ENCODE data around the gene OR6S1. TPM values are rescaled to one million over a fixed set of nuclear protein-coding genes. Genes with fewer than 3 reads are reported as not detected.

Gene OR6S1
- total RNA-seq, result not detected
- not detected for polyA plus RNA-seq
- long read RNA-seq, donor 1, result 0 reads
- long read RNA-seq, donor 2, result 0 reads
- long read RNA-seq, donor 3, result 0 reads
- long read RNA-seq, donor 4, result 0 reads
- long read RNA-seq, donor 5, result 0 reads
- long read RNA-seq, donor 6, result 0 reads
- long read RNA-seq, donor 7, result 0 reads
- long read RNA-seq, donor 8, result 0 reads
- long read RNA-seq, donor 9, result 0 reads
- long read RNA-seq, donor 10, partial matches to known transcripts, result 0 of 1 reads
- long read RNA-seq, donor 10, other reads (novel, unspliced or antisense), result 0 of 1 reads

DNA sequence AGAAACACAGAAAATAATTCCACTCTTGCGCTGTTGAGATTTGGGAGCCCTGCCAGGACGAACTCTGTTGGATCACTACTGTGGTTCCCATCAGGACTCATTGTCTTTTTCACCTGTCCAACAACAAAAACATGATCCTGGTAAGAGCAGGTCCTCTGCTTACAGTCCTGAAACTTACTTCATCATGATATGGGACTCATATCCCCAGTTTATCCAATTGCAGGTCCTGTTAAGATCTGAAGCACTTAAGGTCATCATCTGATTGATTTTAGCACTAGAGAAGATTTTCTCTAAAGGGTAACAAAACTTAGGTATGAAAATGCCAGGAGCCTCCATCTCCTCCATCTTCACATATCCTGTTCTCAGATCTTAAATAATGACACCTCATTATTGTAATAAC, at the start of gene OR6S1:
Gene OR6S1, minus strand, starts transcription at position 101 of the 400 bp plus-strand sequence. Its CDS starts 0 bp downstream, at position 101.
- H3K27me3 ChIP-seq (ENCODE audit: control insufficient read depth in 2 of 2, insufficient read depth in 1 of 2, low read length in 1 of 2), result peaks cover 7 to 10% of the 10 kb centered on the region in 2 donors
- H3K27ac ChIP-seq (ENCODE audit: low read depth in 1 of 2, low read length in 1 of 2), result no peak within 1 kb of the TSS
- no peaks in the 10 kb centered on the region for H3K36me3 ChIP-seq (ENCODE audit: control insufficient read depth in 2 of 2, insufficient read depth in 2 of 2, low read length in 1 of 2)
- H3K9me3 ChIP-seq (ENCODE audit: control insufficient read depth in 2 of 2, insufficient read depth in 1 of 2, low read length in 1 of 2), result no peaks in the 10 kb centered on the region
- H3K4me3 ChIP-seq (ENCODE audit: low read length in 2 of 2), result no peak within 1 kb of the TSS
- WGBS, result 98% methylated on average over 2 of the region's 2 CpGs
- no peaks in the 10 kb centered on the region for H3K4me1 ChIP-seq (ENCODE audit: control insufficient read depth in 2 of 2, insufficient read depth in 2 of 2, low read length in 2 of 2)
- no peak for DNase-seq (ENCODE audit: low read depth in 6 of 9, low spot score in 9 of 9)

- Histone ChIP-seq H3K36me3 (ENCODE audit: control insufficient read depth in 2 of 2, insufficient read depth in 2 of 2, low read length in 1 of 2) (no peaks in the 10 kb centered on the region), H3K4me1 (ENCODE audit: control insufficient read depth in 2 of 2, insufficient read depth in 2 of 2, low read length in 2 of 2) (no peaks in the 10 kb centered on the region), H3K9me3 (ENCODE audit: control insufficient read depth in 2 of 2, insufficient read depth in 1 of 2, low read length in 1 of 2) (no peaks in the 10 kb centered on the region), H3K27me3 (ENCODE audit: control insufficient read depth in 2 of 2, insufficient read depth in 1 of 2, low read length in 1 of 2) (no peaks in the 10 kb centered on the region), H3K4me3 (ENCODE audit: low read length in 2 of 2) (no peak overlapping the region), H3K27ac (ENCODE audit: low read depth in 1 of 2, low read length in 1 of 2) (no peak overlapping the region)
- 50% methylated on average over 9 of the region's 9 CpGs for WGBS
- peak in 7 of 9 donors; percentile 37 to 76 (median 61) for DNase-seq (ENCODE audit: low read depth in 6 of 9, low spot score in 9 of 9)
These were observed 49.6 kb upstream of the OR6S1 start for GRCh38 chr14:20690848-20691640.

DNA sequence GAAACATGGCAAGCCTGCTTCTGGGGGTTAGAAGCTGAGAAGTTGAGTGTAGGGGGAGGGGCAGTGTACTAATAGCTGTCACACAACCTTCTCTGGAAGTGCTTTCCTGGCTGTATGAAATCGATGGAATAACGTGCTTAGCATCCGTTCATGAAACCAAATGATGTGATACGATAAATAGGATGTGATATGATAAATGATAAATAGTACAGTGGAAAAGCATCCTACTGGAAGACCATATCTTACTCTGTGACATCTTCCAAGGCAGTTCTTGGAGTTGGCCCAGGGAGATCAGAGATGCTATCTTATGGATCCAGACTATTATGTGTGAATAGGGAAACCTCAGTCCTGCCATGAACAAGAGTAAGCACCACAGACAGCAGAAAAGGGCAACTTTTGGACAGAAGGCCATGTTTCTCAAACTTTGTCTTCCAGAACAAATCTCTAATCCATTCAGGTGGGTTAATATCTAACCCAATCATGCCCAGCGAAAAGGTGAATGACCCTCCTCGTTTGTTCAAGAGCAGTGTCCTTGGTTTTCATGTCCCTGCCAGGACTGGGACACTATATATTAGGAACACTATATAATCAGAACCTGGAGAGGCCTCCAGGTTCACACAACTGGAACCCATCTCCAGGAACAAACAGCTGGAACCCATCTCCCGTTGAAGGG, 46.8 kb upstream of the OR6S1 start, which contains the start of gene ANG:
Gene ANG, plus strand, starts transcription at position 598 of the 673 bp plus-strand sequence. CDS start 4,801 bp downstream, outside the sequence.
- peaks cover 0 to 13% of the 10 kb centered on the region in 2 donors for H3K4me1 ChIP-seq (ENCODE audit: control insufficient read depth in 2 of 2, insufficient read depth in 2 of 2, low read length in 2 of 2)
- H3K27ac ChIP-seq (ENCODE audit: low read depth in 1 of 2, low read length in 1 of 2), result no peak within 1 kb of the TSS
- peaks cover 0 to 15% of the 10 kb centered on the region in 2 donors for H3K27me3 ChIP-seq (ENCODE audit: control insufficient read depth in 2 of 2, insufficient read depth in 1 of 2, low read length in 1 of 2)
- 83% methylated on average over 7 of the region's 7 CpGs for WGBS
- no peak within 1 kb of the TSS for H3K4me3 ChIP-seq (ENCODE audit: low read length in 2 of 2)
- no peaks in the 10 kb centered on the region for H3K9me3 ChIP-seq (ENCODE audit: control insufficient read depth in 2 of 2, insufficient read depth in 1 of 2, low read length in 1 of 2)
- DNase-seq (ENCODE audit: low read depth in 6 of 9, low spot score in 9 of 9), result no peak
- H3K36me3 ChIP-seq (ENCODE audit: control insufficient read depth in 2 of 2, insufficient read depth in 2 of 2, low read length in 1 of 2), result no peaks in the 10 kb centered on the region

DNA sequence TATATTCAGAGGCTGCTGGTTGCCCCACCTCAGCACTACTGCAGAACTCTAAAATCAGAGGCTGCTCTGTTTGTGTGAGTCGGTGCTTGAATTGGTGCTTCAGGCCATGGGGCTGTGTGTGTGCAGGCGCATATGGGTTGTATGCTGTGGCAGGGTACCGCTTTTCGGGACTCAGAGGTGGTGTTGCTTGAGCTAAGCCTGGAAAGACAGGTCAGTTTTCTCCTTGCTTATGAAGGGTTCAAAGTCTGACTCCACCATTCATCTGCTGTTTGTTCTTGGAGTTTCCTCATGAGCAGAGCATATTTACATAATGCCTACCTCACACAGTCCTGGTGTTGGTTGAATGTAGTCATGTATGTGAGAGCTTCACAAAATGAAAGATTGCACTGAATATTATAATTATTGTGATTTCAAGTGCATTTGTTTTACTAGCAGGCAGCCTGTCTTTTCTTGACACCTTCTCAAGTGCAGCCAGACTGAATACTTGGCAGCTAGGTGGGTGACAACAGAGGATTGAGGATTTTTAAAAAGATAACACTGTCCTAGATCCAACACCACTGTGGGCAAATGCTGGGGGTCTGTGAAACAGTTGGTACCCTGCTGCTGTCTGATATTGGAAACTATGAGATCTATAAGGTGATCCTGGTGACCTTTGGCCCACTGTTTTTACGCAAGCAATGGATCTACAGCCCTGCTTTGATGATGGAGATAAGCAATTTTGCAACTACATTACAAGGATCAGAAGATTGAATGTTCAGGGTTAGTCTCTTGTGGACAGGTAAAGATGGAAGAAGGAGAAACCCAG, 46.1 kb upstream of the OR6S1 start:
- no peak overlapping the region for H3K27ac ChIP-seq (ENCODE audit: low read depth in 1 of 2, low read length in 1 of 2)
- H3K4me3 ChIP-seq (ENCODE audit: low read length in 2 of 2), result no peak overlapping the region
- peaks cover 0 to 14% of the 10 kb centered on the region in 2 donors for H3K4me1 ChIP-seq (ENCODE audit: control insufficient read depth in 2 of 2, insufficient read depth in 2 of 2, low read length in 2 of 2)
- 97% methylated on average over 5 of the region's 5 CpGs for WGBS
- DNase-seq (ENCODE audit: low read depth in 6 of 9, low spot score in 9 of 9), result no peak
- H3K36me3 ChIP-seq (ENCODE audit: control insufficient read depth in 2 of 2, insufficient read depth in 2 of 2, low read length in 1 of 2), result no peaks in the 10 kb centered on the region
- peaks cover 0 to 15% of the 10 kb centered on the region in 2 donors for H3K27me3 ChIP-seq (ENCODE audit: control insufficient read depth in 2 of 2, insufficient read depth in 1 of 2, low read length in 1 of 2)
- no peaks in the 10 kb centered on the region for H3K9me3 ChIP-seq (ENCODE audit: control insufficient read depth in 2 of 2, insufficient read depth in 1 of 2, low read length in 1 of 2)

GRCh38 chr14:20686386-20687143, 45.1 kb upstream of the OR6S1 start:
- Histone ChIP-seq H3K27ac (ENCODE audit: low read depth in 1 of 2, low read length in 1 of 2) (no peak overlapping the region), H3K36me3 (ENCODE audit: control insufficient read depth in 2 of 2, insufficient read depth in 2 of 2, low read length in 1 of 2) (no peaks in the 10 kb centered on the region), H3K4me3 (ENCODE audit: low read length in 2 of 2) (no peak overlapping the region), H3K9me3 (ENCODE audit: control insufficient read depth in 2 of 2, insufficient read depth in 1 of 2, low read length in 1 of 2) (no peaks in the 10 kb centered on the region), H3K4me1 (ENCODE audit: control insufficient read depth in 2 of 2, insufficient read depth in 2 of 2, low read length in 2 of 2) (peaks cover 6 to 21% of the 10 kb centered on the region in 2 donors), H3K27me3 (ENCODE audit: control insufficient read depth in 2 of 2, insufficient read depth in 1 of 2, low read length in 1 of 2) (peaks cover 0 to 15% of the 10 kb centered on the region in 2 donors)
- DNase-seq (ENCODE audit: low read depth in 6 of 9, low spot score in 9 of 9), result no peak
- 90% methylated on average over 7 of the region's 7 CpGs for WGBS

GRCh38 chr14:20684662-20685456, 43.4 kb upstream of the OR6S1 start:
- WGBS, result 35% methylated on average over 22 of the region's 22 CpGs
- H3K4me1 ChIP-seq (ENCODE audit: control insufficient read depth in 2 of 2, insufficient read depth in 2 of 2, low read length in 2 of 2), result peaks cover 17 to 35% of the 10 kb centered on the region in 2 donors

DNA sequence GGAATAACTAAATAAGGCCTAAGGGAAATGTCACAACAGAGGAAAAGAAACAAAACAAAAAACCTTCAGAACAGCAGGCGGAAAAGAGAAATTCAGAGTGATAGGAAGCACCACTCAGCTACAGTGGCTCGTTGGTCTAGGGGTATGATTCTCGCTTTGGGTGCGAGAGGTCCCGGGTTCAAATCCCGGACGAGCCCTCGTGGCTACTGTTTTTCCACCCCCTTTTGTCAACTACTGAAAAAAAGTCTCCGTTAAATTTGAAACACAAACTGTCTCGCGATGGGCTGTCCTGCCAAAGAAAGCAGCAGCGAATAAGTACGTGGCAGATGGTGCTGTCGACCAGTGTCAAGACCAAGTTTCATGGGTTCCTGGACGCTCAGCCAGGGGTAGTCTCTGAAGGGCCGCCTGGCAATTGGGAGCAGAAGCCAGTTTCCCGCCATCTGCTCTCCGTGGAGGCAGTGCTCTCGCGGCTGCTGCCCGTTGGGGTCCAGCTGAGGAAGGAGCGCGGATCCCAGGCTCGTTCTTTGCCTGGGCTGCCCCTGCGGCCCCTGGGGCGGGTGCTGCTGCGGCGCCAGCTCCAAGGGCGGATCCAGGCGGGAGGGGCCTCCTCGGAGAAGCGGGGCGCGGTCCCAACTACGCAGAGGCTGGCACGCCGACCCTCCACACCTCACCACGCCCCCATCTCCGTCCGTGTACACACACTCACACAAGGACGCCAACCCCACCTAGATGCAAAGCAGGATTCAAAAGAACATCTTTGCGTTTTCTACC, 42.6 kb upstream of the OR6S1 start, which contains the start of gene RNASE4:
Gene RNASE4, plus strand, starts transcription at position 670 of the 771 bp plus-strand sequence. CDS start 14,812 bp downstream, outside the sequence.
- Histone ChIP-seq H3K27ac (ENCODE audit: low read depth in 1 of 2, low read length in 1 of 2) (peak within 1 kb of the TSS; percentile 93 to 99), H3K36me3 (ENCODE audit: control insufficient read depth in 2 of 2, insufficient read depth in 2 of 2, low read length in 1 of 2) (no peaks in the 10 kb centered on the region), H3K9me3 (ENCODE audit: control insufficient read depth in 2 of 2, insufficient read depth in 1 of 2, low read length in 1 of 2) (no peaks in the 10 kb centered on the region), H3K4me3 (ENCODE audit: low read length in 2 of 2) (peak within 1 kb of the TSS; percentile 74 to 82), H3K4me1 (ENCODE audit: control insufficient read depth in 2 of 2, insufficient read depth in 2 of 2, low read length in 2 of 2) (peaks cover 17 to 35% of the 10 kb centered on the region in 2 donors), H3K27me3 (ENCODE audit: control insufficient read depth in 2 of 2, insufficient read depth in 1 of 2, low read length in 1 of 2) (peaks cover 0 to 15% of the 10 kb centered on the region in 2 donors)
- peak in 7 of 9 donors; percentile 54 to 89 (median 78) for DNase-seq (ENCODE audit: low read depth in 6 of 9, low spot score in 9 of 9)
- under 1% methylated on average over 42 of the region's 42 CpGs for WGBS

More at GRCh38 chr14:20684662-20685456, 43.4 kb upstream of the OR6S1 start:
- H3K27ac ChIP-seq (ENCODE audit: low read depth in 1 of 2, low read length in 1 of 2), result peak overlapping the region; percentile 72 to 89
- no peaks in the 10 kb centered on the region for H3K36me3 ChIP-seq (ENCODE audit: control insufficient read depth in 2 of 2, insufficient read depth in 2 of 2, low read length in 1 of 2)
- H3K4me3 ChIP-seq (ENCODE audit: low read length in 2 of 2), result peak overlapping the region; percentile 74 to 82
- peaks cover 0 to 15% of the 10 kb centered on the region in 2 donors for H3K27me3 ChIP-seq (ENCODE audit: control insufficient read depth in 2 of 2, insufficient read depth in 1 of 2, low read length in 1 of 2)
- H3K9me3 ChIP-seq (ENCODE audit: control insufficient read depth in 2 of 2, insufficient read depth in 1 of 2, low read length in 1 of 2), result no peaks in the 10 kb centered on the region
- no peak for DNase-seq (ENCODE audit: low read depth in 6 of 9, low spot score in 9 of 9)

Measured in thymus (tissue), 14 donors.